ENCODE data around the gene TTN.
A peak's percentile ranks its signal among the peaks of the same experiment; 100 is the strongest.

Gene TTN

DNA sequence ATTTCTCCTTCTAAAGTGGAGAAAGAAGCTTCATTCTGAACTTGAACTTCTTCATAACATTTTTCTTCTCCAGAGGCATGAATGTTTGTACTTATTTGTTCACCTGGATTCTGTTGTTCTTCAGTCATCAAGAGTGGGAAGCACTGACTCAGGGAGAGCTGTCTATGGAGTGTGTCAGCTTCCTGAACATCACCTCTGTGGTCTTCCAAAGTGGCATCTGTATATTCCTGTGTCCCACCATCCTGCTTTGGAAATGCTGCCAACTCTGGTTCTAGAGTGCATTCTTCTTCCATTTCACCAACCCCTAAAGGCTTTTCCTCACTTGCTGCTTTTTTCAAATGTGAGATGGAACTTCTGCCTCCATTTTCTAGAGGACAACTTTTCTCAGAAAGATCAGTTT, 59.5 kb downstream of the TTN start:
- no peaks in the 10 kb centered on the region for H3K4me1 Mint-ChIP-seq
- DNase-seq (ENCODE audit: low spot score in 2 of 2): no peak
- H3K9me3 Mint-ChIP-seq: no peaks in the 10 kb centered on the region
- no peak overlapping the region for H3K4me3 Mint-ChIP-seq
- H3K27me3 Mint-ChIP-seq: no peaks in the 10 kb centered on the region
- no peak for ATAC-seq (ENCODE audit: low read depth)
- H3K36me3 Mint-ChIP-seq: peaks cover 34% of the 10 kb centered on the region
- H3K27ac Mint-ChIP-seq: no peak overlapping the region

DNA sequence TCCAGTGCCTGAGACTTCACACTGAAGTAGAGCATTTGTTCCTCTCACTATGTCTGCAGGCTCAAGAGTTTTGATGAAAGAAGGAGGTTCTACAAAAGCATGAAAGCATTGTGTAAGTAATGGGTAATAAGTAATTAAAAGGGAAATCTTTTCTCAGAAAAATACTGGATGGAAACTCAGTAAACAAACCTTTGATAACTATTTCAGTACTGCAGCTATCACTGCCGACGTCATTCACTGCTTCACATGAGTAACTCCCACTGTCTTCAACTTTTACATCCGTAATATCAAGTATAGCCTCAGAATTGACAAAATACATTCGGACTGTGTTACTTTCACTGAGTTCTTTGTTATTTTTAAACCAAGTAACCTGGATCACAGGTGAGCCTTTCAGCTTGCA, 72.7 kb downstream of the TTN start:
- Mint-ChIP-seq H3K9me3 (no peaks in the 10 kb centered on the region), H3K27ac (no peak overlapping the region), H3K36me3 (peaks cover 43% of the 10 kb centered on the region), H3K4me3 (no peak overlapping the region), H3K27me3 (no peaks in the 10 kb centered on the region), H3K4me1 (no peaks in the 10 kb centered on the region)
- DNase-seq (ENCODE audit: low spot score in 2 of 2): no peak
- no peak for ATAC-seq (ENCODE audit: low read depth)

DNA sequence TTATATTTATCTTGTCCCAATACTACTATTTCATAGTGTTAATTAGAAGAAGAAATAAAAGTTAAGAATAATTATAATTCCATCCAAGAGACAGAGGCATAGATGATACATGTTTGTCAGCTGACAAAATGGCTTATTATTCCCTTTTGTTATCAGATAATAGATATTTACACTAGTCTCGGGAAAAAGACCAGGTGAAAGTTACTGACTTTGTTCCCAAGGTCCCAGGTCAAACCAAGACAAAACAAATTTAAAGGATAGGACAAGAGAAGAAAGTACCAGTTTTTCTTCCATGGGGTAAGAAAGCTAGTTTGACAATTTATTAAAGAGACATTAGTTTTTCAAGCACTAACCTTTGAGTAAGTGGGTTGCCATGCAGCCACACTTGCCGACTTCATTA, 73.2 kb downstream of the TTN start:
- no peaks in the 10 kb centered on the region for H3K4me1 Mint-ChIP-seq
- peaks cover 47% of the 10 kb centered on the region for H3K36me3 Mint-ChIP-seq
- no peaks in the 10 kb centered on the region for H3K27me3 Mint-ChIP-seq
- no peaks in the 10 kb centered on the region for H3K9me3 Mint-ChIP-seq
- DNase-seq (ENCODE audit: low spot score in 2 of 2) (no peak), ATAC-seq (ENCODE audit: low read depth) (no peak)
- no peak overlapping the region for H3K4me3 Mint-ChIP-seq
- H3K27ac Mint-ChIP-seq: no peak overlapping the region

DNA sequence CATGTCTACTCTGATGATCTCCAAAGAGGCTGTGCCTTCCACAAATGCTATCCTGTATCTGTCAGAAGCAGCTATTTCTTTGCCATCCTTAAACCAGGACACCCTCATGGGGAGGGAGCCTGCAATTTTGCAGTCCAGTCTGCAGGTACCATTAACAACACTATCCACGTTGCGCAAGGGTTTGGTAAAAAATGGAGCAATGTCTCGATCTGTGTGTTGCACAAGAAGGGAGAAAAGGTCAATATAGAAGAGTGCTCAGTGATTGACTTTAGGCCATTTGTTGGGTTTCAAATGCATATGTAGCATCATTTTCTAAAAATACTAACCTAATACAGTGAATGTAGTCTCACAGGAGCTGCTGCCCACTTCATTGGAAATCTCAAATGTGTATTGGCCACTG, 74.3 kb downstream of the TTN start:
- DNase-seq (ENCODE audit: low spot score in 2 of 2) (no peak), ATAC-seq (ENCODE audit: low read depth) (no peak)
- Mint-ChIP-seq H3K27me3 (no peaks in the 10 kb centered on the region), H3K4me3 (no peak overlapping the region), H3K9me3 (no peaks in the 10 kb centered on the region), H3K27ac (no peak overlapping the region), H3K4me1 (no peaks in the 10 kb centered on the region), H3K36me3 (peaks cover 46% of the 10 kb centered on the region)

DNA sequence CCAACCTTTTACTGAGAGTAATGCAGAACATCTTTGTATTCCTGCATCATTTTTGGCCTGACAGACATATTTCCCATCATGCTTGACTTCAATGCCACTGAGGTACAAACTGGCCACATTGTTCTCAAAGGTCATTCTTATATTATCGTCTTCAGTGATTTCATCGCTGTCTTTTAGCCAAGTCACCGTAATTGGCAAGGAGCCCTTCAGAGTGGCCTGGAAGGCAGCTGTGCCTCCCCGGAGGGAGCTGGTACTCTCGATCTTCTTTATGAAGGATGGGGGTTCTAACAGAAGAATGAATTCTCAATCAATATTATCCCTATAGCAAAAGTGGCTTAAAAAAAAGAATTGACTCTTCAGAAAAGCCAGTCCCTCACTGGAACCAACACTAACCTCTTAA, 75.9 kb downstream of the TTN start:
- Mint-ChIP-seq H3K36me3 (peaks cover 42% of the 10 kb centered on the region), H3K4me1 (no peaks in the 10 kb centered on the region), H3K27ac (peak overlapping the region; percentile 20), H3K27me3 (no peaks in the 10 kb centered on the region), H3K9me3 (no peaks in the 10 kb centered on the region), H3K4me3 (no peak overlapping the region)
- no peak for DNase-seq (ENCODE audit: low spot score in 2 of 2)
- no peak for ATAC-seq (ENCODE audit: low read depth)

DNA sequence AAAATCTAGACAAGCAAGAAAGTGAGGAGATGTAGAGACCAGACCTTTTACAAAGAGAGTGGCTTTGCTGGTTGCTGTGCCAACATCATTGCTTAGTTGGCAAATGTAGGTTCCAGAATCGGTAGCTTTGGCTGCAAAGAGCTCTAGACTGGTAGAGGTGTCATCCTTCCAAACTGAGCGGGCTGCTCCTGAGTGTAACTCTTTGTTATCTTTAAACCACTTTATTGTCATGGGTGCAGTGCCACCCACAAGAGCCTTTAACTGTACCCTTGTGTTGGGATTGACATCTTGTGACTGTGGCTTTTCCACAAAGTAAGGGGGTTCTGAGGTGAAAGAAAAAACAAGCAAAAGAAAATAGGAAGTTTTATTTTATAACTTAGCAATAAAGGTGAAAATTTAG, 77.2 kb downstream of the TTN start:
- no peak overlapping the region for H3K4me3 Mint-ChIP-seq
- peaks cover 40% of the 10 kb centered on the region for H3K36me3 Mint-ChIP-seq
- H3K9me3 Mint-ChIP-seq: no peaks in the 10 kb centered on the region
- no peaks in the 10 kb centered on the region for H3K27me3 Mint-ChIP-seq
- ATAC-seq (ENCODE audit: low read depth) (no peak), DNase-seq (ENCODE audit: low spot score in 2 of 2) (no peak)
- H3K4me1 Mint-ChIP-seq: no peaks in the 10 kb centered on the region
- H3K27ac Mint-ChIP-seq: no peak overlapping the region

DNA sequence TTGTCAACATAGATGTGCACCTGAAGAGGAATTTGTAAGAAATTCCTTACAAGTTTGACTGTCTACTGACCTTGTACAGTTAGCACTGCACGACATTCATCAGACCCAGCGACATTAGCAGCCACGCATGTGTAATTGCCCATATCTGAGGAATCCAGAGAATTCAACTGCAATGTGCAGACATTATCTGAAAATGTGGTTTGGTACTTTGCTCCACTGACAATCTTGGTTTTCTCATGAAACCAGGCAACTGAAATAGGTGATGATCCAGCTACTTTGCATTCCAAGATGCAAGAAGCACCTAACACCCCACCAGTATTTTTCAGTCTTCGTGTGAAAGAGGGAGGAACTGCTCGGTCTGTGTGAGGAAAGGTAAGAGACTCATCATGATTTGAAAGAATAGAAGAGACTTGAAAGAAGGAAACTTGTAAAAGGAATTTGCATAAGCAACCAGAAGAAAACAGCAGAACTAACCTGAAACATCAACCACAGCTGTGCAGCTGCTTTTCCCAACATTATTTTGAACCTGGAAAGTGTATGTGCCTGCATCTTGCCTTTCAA, 83.4 kb downstream of the TTN start:
- no peaks in the 10 kb centered on the region for H3K27me3 Mint-ChIP-seq
- no peaks in the 10 kb centered on the region for H3K9me3 Mint-ChIP-seq
- no peak for DNase-seq (ENCODE audit: low spot score in 2 of 2)
- H3K4me1 Mint-ChIP-seq: no peaks in the 10 kb centered on the region
- H3K4me3 Mint-ChIP-seq: no peak overlapping the region
- H3K36me3 Mint-ChIP-seq: peaks cover 40% of the 10 kb centered on the region
- no peak for ATAC-seq (ENCODE audit: low read depth)
- H3K27ac Mint-ChIP-seq: no peak overlapping the region

DNA sequence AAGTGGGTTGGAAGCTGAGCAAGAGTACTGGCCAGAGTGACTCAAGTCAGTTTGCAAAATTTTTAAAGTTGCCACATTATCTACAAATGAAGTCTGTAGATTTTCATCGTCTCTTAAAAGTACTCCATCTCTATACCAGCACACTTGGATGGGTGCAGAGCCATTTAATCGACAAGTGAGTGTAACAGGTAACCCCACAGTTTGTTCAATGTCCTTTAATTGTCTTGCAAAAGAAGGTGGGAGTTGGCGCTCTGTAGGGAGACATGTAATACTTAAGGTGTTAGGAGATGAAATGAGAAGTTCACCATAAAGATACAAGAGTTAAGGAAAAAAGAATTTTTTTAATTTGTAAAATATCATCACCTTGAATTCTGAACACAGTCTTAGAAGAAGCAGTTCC, 84.9 kb downstream of the TTN start:
- Mint-ChIP-seq H3K27ac (no peak overlapping the region), H3K4me3 (no peak overlapping the region), H3K27me3 (no peaks in the 10 kb centered on the region), H3K36me3 (peaks cover 49% of the 10 kb centered on the region), H3K4me1 (no peaks in the 10 kb centered on the region), H3K9me3 (no peaks in the 10 kb centered on the region)
- no peak for DNase-seq (ENCODE audit: low spot score in 2 of 2)
- no peak for ATAC-seq (ENCODE audit: low read depth)

DNA sequence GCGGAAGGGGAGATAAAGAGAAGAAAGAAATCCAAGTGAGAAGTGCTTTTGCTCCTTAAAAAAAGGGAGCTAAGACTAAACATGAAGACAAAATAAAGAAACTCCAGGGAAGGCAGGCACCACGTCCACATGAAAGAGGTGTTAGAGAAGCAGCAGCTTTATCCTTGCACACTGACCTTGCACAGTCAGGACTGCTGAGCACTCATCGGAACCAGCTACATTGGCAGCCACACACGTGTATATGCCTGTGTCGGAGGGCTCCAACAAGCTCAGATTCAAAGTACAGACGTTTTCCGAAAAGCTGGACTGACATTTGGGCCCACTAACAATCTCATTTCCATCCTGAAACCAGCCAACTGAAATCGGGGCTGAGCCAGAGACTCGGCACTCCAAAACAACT, 88.2 kb downstream of the TTN start:
- H3K36me3 Mint-ChIP-seq: peaks cover 44% of the 10 kb centered on the region
- no peaks in the 10 kb centered on the region for H3K9me3 Mint-ChIP-seq
- H3K27me3 Mint-ChIP-seq: no peaks in the 10 kb centered on the region
- DNase-seq (ENCODE audit: low spot score in 2 of 2) (no peak), ATAC-seq (ENCODE audit: low read depth) (no peak)
- H3K4me1 Mint-ChIP-seq: no peaks in the 10 kb centered on the region
- H3K4me3 Mint-ChIP-seq: no peak overlapping the region
- no peak overlapping the region for H3K27ac Mint-ChIP-seq

DNA sequence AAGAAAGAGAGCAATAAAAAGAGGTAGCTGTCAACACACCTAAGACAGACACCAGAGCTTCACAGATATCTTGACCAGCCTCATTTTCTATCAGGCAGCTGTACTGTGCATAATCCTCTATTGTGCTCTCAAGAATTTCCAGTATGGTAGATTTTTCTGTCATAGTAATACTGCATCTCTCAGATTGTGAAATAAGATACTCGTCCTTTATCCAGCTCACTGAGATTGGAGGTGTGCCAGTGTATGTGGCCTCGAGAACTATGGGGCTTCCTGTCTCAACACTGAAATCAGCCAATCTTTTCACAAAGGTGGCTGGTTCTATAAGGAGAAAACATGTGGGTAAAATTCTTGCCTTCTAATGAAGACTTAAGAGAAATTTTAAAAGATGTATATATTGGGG, 88.9 kb downstream of the TTN start:
- H3K36me3 Mint-ChIP-seq: peaks cover 47% of the 10 kb centered on the region
- no peak for ATAC-seq (ENCODE audit: low read depth)
- H3K9me3 Mint-ChIP-seq: no peaks in the 10 kb centered on the region
- H3K4me3 Mint-ChIP-seq: no peak overlapping the region
- H3K27me3 Mint-ChIP-seq: no peaks in the 10 kb centered on the region
- no peak overlapping the region for H3K27ac Mint-ChIP-seq
- no peak for DNase-seq (ENCODE audit: low spot score in 2 of 2)
- H3K4me1 Mint-ChIP-seq: no peaks in the 10 kb centered on the region

DNA sequence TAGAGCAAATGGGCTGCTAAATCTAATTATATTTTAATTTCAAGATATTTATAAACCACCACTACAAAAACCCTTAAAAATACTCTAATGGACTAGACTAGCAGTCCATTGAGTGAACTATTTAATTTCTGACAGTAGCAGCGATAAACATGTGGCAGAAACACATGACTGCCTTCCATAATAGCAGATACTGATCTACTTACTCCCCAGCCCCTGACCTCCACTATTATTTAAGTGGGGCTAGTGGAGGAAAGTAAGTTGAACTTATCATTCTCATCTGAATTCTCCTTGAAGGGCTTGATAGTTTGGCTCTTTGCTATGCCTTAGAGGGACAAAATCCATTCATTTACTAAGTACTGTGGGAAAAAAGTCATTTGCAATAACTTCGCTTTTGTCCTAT, 90.8 kb downstream of the TTN start:
- H3K4me1 Mint-ChIP-seq: no peaks in the 10 kb centered on the region
- peaks cover 41% of the 10 kb centered on the region for H3K36me3 Mint-ChIP-seq
- H3K9me3 Mint-ChIP-seq: no peaks in the 10 kb centered on the region
- DNase-seq (ENCODE audit: low spot score in 2 of 2) (no peak), ATAC-seq (ENCODE audit: low read depth) (no peak)
- no peak overlapping the region for H3K4me3 Mint-ChIP-seq
- no peaks in the 10 kb centered on the region for H3K27me3 Mint-ChIP-seq
- H3K27ac Mint-ChIP-seq: no peak overlapping the region

DNA sequence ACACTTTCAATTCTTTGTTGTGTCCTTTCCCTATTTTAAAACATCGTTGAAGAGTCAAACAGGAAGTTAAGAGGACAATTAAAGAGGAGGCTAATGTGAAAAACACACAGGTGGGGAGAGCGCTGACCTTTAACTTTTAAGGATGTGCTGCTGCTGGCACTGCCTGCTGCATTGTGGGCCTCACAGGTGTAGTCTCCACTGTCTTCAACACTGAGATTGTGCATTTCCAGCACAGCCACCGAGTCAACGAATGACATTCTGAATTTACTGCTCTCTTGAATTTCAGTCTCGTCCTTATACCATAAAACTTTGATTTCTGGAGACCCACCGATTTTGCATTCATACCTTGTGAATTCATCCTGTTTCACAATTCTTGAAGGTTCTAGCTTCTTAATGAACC, 91.9 kb downstream of the TTN start:
- DNase-seq (ENCODE audit: low spot score in 2 of 2): no peak
- no peaks in the 10 kb centered on the region for H3K9me3 Mint-ChIP-seq
- no peak overlapping the region for H3K4me3 Mint-ChIP-seq
- H3K36me3 Mint-ChIP-seq: peaks cover 45% of the 10 kb centered on the region
- H3K27ac Mint-ChIP-seq: no peak overlapping the region
- no peaks in the 10 kb centered on the region for H3K27me3 Mint-ChIP-seq
- no peaks in the 10 kb centered on the region for H3K4me1 Mint-ChIP-seq
- ATAC-seq (ENCODE audit: low read depth): no peak

DNA sequence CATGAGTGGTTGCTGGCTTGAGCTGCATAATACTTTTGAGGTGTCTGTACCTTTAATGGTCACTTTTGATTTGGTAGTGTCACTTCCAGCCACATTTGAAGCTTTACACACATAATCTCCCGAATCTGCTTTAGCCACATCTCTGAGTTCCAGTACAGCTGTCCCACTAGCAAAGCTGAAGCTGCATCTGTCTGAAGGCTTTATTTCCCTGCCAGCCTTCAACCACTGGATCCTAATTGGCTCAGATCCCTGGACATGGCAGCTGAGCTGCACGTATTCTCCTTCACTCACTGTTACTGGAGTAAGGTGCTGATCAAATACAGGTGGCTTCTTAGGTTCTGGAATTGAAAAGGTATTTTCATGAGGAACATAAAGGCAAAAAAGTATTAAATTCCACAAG, 99.7 kb downstream of the TTN start:
- Mint-ChIP-seq H3K27ac (no peak overlapping the region), H3K27me3 (no peaks in the 10 kb centered on the region), H3K9me3 (no peaks in the 10 kb centered on the region), H3K36me3 (peaks cover 26% of the 10 kb centered on the region), H3K4me1 (no peaks in the 10 kb centered on the region), H3K4me3 (no peak overlapping the region)
- DNase-seq (ENCODE audit: low spot score in 2 of 2): no peak
- no peak for ATAC-seq (ENCODE audit: low read depth)

DNA sequence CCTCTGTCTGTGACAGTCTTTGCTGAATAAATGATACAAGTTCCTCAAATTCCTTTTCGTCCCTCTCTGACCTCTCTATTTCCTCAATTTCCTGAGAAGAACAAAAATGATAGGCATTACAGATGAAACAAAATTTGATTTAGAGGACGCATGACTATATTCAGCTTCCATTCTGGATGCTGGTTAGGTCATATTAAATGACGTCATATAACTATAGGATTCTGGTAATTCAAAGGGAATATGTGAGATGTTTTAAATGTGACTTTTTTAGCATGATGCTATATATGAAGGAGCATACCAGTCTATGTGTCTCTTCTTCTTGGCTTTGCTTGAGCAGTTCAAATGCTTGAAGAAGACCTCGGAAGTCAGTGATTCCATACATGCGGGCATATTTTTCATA, 102.3 kb downstream of the TTN start:
- no peak overlapping the region for H3K4me3 Mint-ChIP-seq
- DNase-seq (ENCODE audit: low spot score in 2 of 2): no peak
- ATAC-seq (ENCODE audit: low read depth): no peak
- H3K36me3 Mint-ChIP-seq: peaks cover 21% of the 10 kb centered on the region
- no peaks in the 10 kb centered on the region for H3K27me3 Mint-ChIP-seq
- H3K4me1 Mint-ChIP-seq: peaks cover 2% of the 10 kb centered on the region
- peak overlapping the region; percentile 5 for H3K27ac Mint-ChIP-seq
- H3K9me3 Mint-ChIP-seq: no peaks in the 10 kb centered on the region

DNA sequence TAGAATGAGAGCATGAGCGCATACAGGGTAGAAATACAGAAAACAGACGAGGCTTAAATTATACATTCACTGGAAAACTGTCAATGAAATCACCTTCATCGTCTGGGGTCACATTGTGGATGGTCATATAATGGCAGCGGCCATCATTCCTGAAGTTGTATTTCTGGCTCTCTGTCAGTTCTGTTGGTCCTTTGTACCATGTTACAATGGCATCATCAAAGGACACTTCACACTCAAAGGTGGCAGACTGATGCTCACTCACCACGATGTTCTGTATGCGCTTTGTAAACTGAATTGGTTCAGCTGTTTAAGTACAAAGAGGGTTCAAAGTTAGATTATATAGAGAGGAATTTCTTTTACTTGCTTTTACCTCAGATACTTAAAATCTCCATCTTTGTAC, 104.9 kb downstream of the TTN start:
- Mint-ChIP-seq H3K9me3 (no peaks in the 10 kb centered on the region), H3K27ac (no peak overlapping the region), H3K4me1 (peaks cover 2% of the 10 kb centered on the region), H3K4me3 (no peak overlapping the region), H3K36me3 (peaks cover 18% of the 10 kb centered on the region), H3K27me3 (no peaks in the 10 kb centered on the region)
- DNase-seq (ENCODE audit: low spot score in 2 of 2): no peak
- no peak for ATAC-seq (ENCODE audit: low read depth)
